Suprapubic skin (tissue), 4 donors: Measurements from ENCODE around the gene TMEM132D. TPM values are rescaled to one million over a fixed set of nuclear protein-coding genes. Genes with fewer than 3 reads are reported as not detected.

Experiments
- DNase-seq, 2 donors: peaks; one replicate each; pipeline ENCODE4 v3.0.0-alpha.2; 2019; ENCODE audit warnings: low spot score in 2 of 2
- H3K27ac ChIP-seq: fragments of 200-600 bp; sonication (generic); one replicate; pipeline ENCODE4 v1.5.1; 2019
- H3K27me3 ChIP-seq: fragments of 200-600 bp; sonication (generic); one replicate; pipeline ENCODE4 v1.5.1; 2019
- H3K36me3 ChIP-seq: fragments of 200-600 bp; sonication (generic); one replicate; pipeline ENCODE4 v1.5.1; 2019
- H3K4me1 ChIP-seq: fragments of 200-600 bp; sonication (generic); one replicate; pipeline ENCODE4 v1.5.1; 2019
- H3K4me3 ChIP-seq: fragments of 200-600 bp; sonication (generic); one replicate; pipeline ENCODE4 v1.5.1; 2019; ENCODE audit warnings: mild to moderate bottlenecking
- H3K9me3 ChIP-seq: fragments of 200-600 bp; sonication (generic); one replicate; pipeline ENCODE4 v1.5.1; 2019
- EP300 ChIP-seq: sonication (generic); formaldehyde crosslinking; IDR thresholded peaks from one replicate; pipeline ENCODE4 v1.6.1; 2017; ENCODE audit warnings: antibody characterized with exemption
- POLR2A ChIP-seq, 2 donors: fragments of 450-650 bp; IDR thresholded peaks; one replicate each; pipeline ENCODE4 v1.6.1; 2017; ENCODE audit warnings: antibody characterized with exemption in 2 of 2, mild to moderate bottlenecking in 2 of 2, moderate library complexity in 2 of 2
- POLR2AphosphoS5 ChIP-seq, 3 donors: sonication (generic); formaldehyde crosslinking; IDR thresholded peaks; one replicate each; pipeline ENCODE4 v1.6.1; 2017; ENCODE audit warnings: antibody characterized with exemption in 3 of 3
- WGBS: methylation state at CpG from one replicate; pipeline ENCODE4 v1.1.5; 2018; 5-methylcytosine and 5-hydroxymethylcytosine counted together
- total RNA-seq, 4 donors: library from RNA; depleted of rRNA; stranded (reverse); fragments of >200 nt; gene quantifications; one replicate each; pipeline ENCODE4 v1.1.0, GENCODE V29; 2016
- TF ChIP-seq, protein P1 (sequence below), 2 donors: fragments of 200-600 bp in 1 of 2; fragments of 450-650 bp in 1 of 2; sonication (generic) in 1 of 2; IDR thresholded peaks; one replicate each; pipeline ENCODE4 v1.5.1; 2016 to 2019; ENCODE audit warnings: antibody characterized with exemption in 2 of 2, mild to moderate bottlenecking in 1 of 2, moderate library complexity in 1 of 2

The TMEM132D gene
- total RNA-seq, 4 donors from 2014 or later = 0.10 to 0.64 TPM; not detected in 2

GRCh38 chr12:129234209-129234608, 669.6 kb downstream of the TMEM132D start:
- Histone ChIP-seq H3K27me3 (no peaks in the 10 kb centered on the region), H3K9me3 (no peaks in the 10 kb centered on the region), H3K36me3 (no peaks in the 10 kb centered on the region), H3K4me3 (no peak overlapping the region), H3K4me1 (no peaks in the 10 kb centered on the region), H3K27ac (no peak overlapping the region)
- WGBS = 28% methylated on average over 6 of the region's 6 CpGs
- no peak for DNase-seq
- TF ChIP-seq, protein P1, sequence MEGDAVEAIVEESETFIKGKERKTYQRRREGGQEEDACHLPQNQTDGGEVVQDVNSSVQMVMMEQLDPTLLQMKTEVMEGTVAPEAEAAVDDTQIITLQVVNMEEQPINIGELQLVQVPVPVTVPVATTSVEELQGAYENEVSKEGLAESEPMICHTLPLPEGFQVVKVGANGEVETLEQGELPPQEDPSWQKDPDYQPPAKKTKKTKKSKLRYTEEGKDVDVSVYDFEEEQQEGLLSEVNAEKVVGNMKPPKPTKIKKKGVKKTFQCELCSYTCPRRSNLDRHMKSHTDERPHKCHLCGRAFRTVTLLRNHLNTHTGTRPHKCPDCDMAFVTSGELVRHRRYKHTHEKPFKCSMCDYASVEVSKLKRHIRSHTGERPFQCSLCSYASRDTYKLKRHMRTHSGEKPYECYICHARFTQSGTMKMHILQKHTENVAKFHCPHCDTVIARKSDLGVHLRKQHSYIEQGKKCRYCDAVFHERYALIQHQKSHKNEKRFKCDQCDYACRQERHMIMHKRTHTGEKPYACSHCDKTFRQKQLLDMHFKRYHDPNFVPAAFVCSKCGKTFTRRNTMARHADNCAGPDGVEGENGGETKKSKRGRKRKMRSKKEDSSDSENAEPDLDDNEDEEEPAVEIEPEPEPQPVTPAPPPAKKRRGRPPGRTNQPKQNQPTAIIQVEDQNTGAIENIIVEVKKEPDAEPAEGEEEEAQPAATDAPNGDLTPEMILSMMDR (IDR thresholded peaks at IDR 0.05) = no peak
- TF ChIP-seq POLR2A (IDR thresholded peaks at IDR 0.05) (no peak), POLR2AphosphoS5 (IDR thresholded peaks at IDR 0.05) (no peak), EP300 (no peak)

DNA sequence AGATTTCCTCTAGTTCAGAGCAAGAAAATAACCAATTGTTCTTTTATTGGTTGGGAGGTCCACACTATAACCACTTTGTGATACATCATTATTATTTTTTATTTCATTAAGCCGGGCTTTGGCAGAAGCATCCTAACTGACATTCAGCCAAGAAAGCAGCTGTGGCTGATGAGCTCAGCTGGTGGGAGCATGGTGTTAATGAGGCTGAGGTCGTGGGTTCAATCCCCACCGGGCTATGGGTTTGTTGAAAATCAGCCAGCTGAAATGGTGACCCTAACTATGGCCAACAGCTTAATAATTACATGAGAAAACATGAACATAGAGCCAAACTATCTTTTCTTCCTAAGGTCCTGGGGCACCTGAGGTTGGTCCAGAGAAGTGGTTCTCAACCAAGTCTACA, 672.3 kb downstream of the TMEM132D start:
- H3K9me3 ChIP-seq = no peaks in the 10 kb centered on the region
- WGBS = 51% methylated on average over 3 of the region's 3 CpGs
- no peak for DNase-seq
- no peak overlapping the region for H3K4me3 ChIP-seq
- no peak overlapping the region for H3K27ac ChIP-seq
- TF ChIP-seq, protein P1 (IDR thresholded peaks at IDR 0.05) = no peak
- no peak for TF ChIP-seq POLR2A (IDR thresholded peaks at IDR 0.05)
- TF ChIP-seq POLR2AphosphoS5 (IDR thresholded peaks at IDR 0.05) = no peak
- TF ChIP-seq EP300 = no peak
- no peaks in the 10 kb centered on the region for H3K36me3 ChIP-seq
- H3K4me1 ChIP-seq = no peaks in the 10 kb centered on the region
- H3K27me3 ChIP-seq = no peaks in the 10 kb centered on the region

GRCh38 chr12:129230995-129231394, 672.8 kb downstream of the TMEM132D start:
- Histone ChIP-seq H3K4me1 (no peaks in the 10 kb centered on the region), H3K4me3 (no peak overlapping the region), H3K36me3 (no peaks in the 10 kb centered on the region), H3K9me3 (no peaks in the 10 kb centered on the region), H3K27me3 (no peaks in the 10 kb centered on the region), H3K27ac (no peak overlapping the region)
- WGBS = 58% methylated on average over 4 of the region's 4 CpGs
- no peak for DNase-seq
- TF ChIP-seq EP300 (no peak), POLR2A (IDR thresholded peaks at IDR 0.05) (no peak), POLR2AphosphoS5 (IDR thresholded peaks at IDR 0.05) (no peak)
- TF ChIP-seq, protein P1 (IDR thresholded peaks at IDR 0.05) = no peak

- TF ChIP-seq POLR2A (IDR thresholded peaks at IDR 0.05) (no peak), EP300 (no peak), POLR2AphosphoS5 (IDR thresholded peaks at IDR 0.05) (no peak)
- TF ChIP-seq, protein P1 (IDR thresholded peaks at IDR 0.05) = no peak
- H3K4me1 ChIP-seq = no peaks in the 10 kb centered on the region
Observed at GRCh38 chr12:129226851-129227250, 677.0 kb downstream of the TMEM132D start.

GRCh38 chr12:129226005-129226404, 677.8 kb downstream of the TMEM132D start:
- WGBS = 61% methylated on average over 7 of the region's 7 CpGs
- Histone ChIP-seq H3K36me3 (no peaks in the 10 kb centered on the region), H3K27ac (no peak overlapping the region), H3K4me3 (no peak overlapping the region), H3K4me1 (no peaks in the 10 kb centered on the region), H3K27me3 (no peaks in the 10 kb centered on the region), H3K9me3 (no peaks in the 10 kb centered on the region)
- DNase-seq = no peak
- no peak for TF ChIP-seq POLR2A (IDR thresholded peaks at IDR 0.05)
- TF ChIP-seq POLR2AphosphoS5 (IDR thresholded peaks at IDR 0.05) = no peak
- TF ChIP-seq, protein P1 (IDR thresholded peaks at IDR 0.05) = no peak
- TF ChIP-seq EP300 = no peak

More at GRCh38 chr12:129226851-129227250, 677.0 kb downstream of the TMEM132D start:
- Histone ChIP-seq H3K27me3 (no peaks in the 10 kb centered on the region), H3K9me3 (no peaks in the 10 kb centered on the region), H3K4me3 (no peak overlapping the region), H3K27ac (no peak overlapping the region), H3K36me3 (no peaks in the 10 kb centered on the region)
- no peak for DNase-seq
- 70% methylated on average over 6 of the region's 6 CpGs for WGBS
